C4-2B (cell line): Measurements from ENCODE around the gene FCHSD2.

Experiments
- CTCF ChIP-seq: fragments of 450-650 bp; conservative IDR thresholded peaks from 2 replicates; pipeline ENCODE4 v1.5.1; 2017; ENCODE audit warnings: mild to moderate bottlenecking
- ZFX ChIP-seq: fragments of 450-650 bp; IDR thresholded peaks from 2 replicates; pipeline ENCODE4 v1.6.1; 2017

DNA sequence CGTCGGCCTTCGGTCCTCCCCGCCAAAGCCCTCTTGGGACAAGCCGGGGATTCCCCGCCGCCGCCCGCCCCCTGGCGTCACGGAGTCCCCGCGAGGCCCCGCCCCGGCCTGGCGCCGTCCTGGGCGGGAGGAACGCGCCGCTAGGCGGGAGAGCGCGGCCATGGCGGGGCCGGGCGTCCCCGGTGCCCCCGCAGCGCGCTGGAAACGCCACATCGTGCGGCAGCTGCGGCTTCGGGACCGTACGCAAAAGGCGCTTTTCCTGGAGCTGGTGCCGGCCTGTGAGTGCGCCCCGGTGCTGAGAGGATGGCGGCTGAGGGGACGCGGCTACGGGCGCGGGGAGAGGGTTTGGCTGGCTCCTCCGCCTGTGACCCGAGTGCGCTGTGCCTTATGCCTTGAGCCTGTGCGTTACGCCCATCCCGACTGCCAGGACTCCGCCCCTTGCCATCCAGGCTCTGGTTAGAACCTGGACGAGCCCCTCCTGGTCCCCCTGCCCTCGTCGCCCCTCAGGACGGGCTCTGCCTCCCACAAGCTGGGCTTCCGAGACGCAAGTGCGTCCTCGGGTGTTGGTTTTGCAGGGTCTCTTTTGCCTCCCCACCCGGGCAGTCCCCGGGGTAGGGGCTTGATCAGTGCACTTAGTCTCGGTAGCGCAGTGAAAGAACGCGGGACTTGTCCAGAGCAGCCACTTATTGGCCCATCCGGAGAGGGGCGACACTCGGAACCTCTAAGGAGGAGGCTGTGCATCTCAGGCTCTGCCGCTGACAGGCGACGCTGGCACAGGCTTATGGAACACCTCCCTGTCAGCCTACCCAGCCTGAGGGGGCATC is 327.6 kb downstream of the FCHSD2 start, which contains the start of gene ATG16L2:
- TF ChIP-seq CTCF (no peak; the same call in 1 of the 2 replicates), ZFX (no peak)
